DOHH2 (cell line): Measurements from ENCODE around the gene DLGAP1.

ENCODE experiments used
- CTCF ChIP-seq: fragments of 200-600 bp; sonication (generic); IDR thresholded peaks from one replicate; pipeline ENCODE4 v1.5.1; 2014; ENCODE audit warnings: antibody characterized with exemption, mild to moderate bottlenecking, low read depth, low read length; ENCODE audit not compliant: poor library complexity, severe bottlenecking
- EZH2phosphoT487 ChIP-seq: fragments of 200-600 bp; sonication (generic); IDR thresholded peaks from 2 replicates; pipeline ENCODE4 v1.6.1; 2017; ENCODE audit warnings: borderline replicate concordance, mild to moderate bottlenecking, antibody characterized with exemption, low read length, moderate library complexity, mixed read lengths

GRCh38 chr18:3821524-3821923 is 633.6 kb downstream of the DLGAP1 start:
- no peak for TF ChIP-seq CTCF
- no peak for TF ChIP-seq EZH2phosphoT487
